ENCODE measurements around the gene SFT2D3. TPM values are rescaled to one million over a fixed set of nuclear protein-coding genes. Genes with fewer than 3 reads are reported as not detected.

SFT2D3 gene
- total and polyA plus RNA-seq, 9 of the 15 experiments (the other 6 are each of a cell fraction or from before 2014, with no cell fraction given): 7.5 to 9.9 (median 8.9) TPM; not detected in 2

GRCh38 chr2:127697482-127698180 is 3.7 kb upstream of the SFT2D3 start:
- Histone ChIP-seq H3K9ac (ENCODE audit: insufficient read depth in 1 of 2, low read depth in 2 of 2, low read length in 2 of 2) (0 out of 4 replicates have a peak overlapping the region, but pooled peaks of 1 of the 2 experiments have one; percentile 42), H3K9me1 (ENCODE audit: control insufficient read depth, insufficient read depth, low read length) (no peaks in the 10 kb centered on the region), H3K9me3 (replicated peaks; ENCODE audit: control insufficient read depth, insufficient read depth, low read depth, low read length) (no peaks in the 10 kb centered on the region), H3K36me3 (ENCODE audit: control insufficient read depth, insufficient read depth, low read length) (peaks cover under 1% of the 10 kb centered on the region; the same call in 1 of the 3 replicates), H3K27me3 (ENCODE audit: control insufficient read depth in 2 of 2, insufficient read depth in 2 of 2, low read length in 2 of 2) (no peaks in the 10 kb centered on the region), H3K27ac (ENCODE audit: extremely low read depth, low read depth, low read length) (no peak overlapping the region), H3K4me3 (no peak overlapping the region), H3K4me1 (replicated peaks in 1 of 2; ENCODE audit: control insufficient read depth in 2 of 2, insufficient read depth in 2 of 2, low read length in 2 of 2) (peaks cover 10 to 24% of the 10 kb centered on the region in 2 experiments), H3K79me2 (ENCODE audit: control insufficient read depth, insufficient read depth, low read length) (peaks cover 13% of the 10 kb centered on the region), H2AFZ (ENCODE audit: low read depth, low read length) (no peak overlapping the region), H3K4me2 (ENCODE audit: insufficient read depth, low read length) (no peak overlapping the region), H4K20me1 (replicated peaks; ENCODE audit: control insufficient read depth, insufficient read depth, low read length) (no peaks in the 10 kb centered on the region)
- ChIA-PET POLR2A (no interaction called here), CTCF (ENCODE audit: low intra/inter-chr PET ratio) (no interaction called here)
- WGBS (ENCODE audit: insufficient coverage, low coverage, missing lambda C conversion rate): 67% methylated on average over 21 of the region's 21 CpGs
- FAIRE-seq (no peak), ATAC-seq (no peak), DNase-seq (ENCODE audit: extremely low read depth in 1 of 4, low spot score in 3 of 4) (no peak)
- in situ Hi-C loops (cut with MboI): no loop called here
- TF ChIP-seq ZNF121 (CRISPR knock-in tag; conservative IDR thresholded peaks at IDR 0.05): peak; percentile 42; the same call in 1 of the 2 replicates
- TF ChIP-seq RFX1 (IDR thresholded peaks at IDR 0.05): no peak
- peak; percentile 19; the same call in 1 of the 2 replicates for TF ChIP-seq EGR1 (conservative IDR thresholded peaks at IDR 0.05)
- BruUV-seq (replicated peaks): no TSS peak
- intact Hi-C loops (cut with micrococcal nuclease): no loop called here

- no peak for TF ChIP-seq ZFPM2 (CRISPR knock-in tag; IDR thresholded peaks at IDR 0.05)
- Histone ChIP-seq H3K36me3 (ENCODE audit: control insufficient read depth, insufficient read depth, low read length) (peaks cover 12% of the 10 kb centered on the region; the same call in 2 of the 3 replicates), H3K4me1 (replicated peaks in 1 of 2; ENCODE audit: control insufficient read depth in 2 of 2, insufficient read depth in 2 of 2, low read length in 2 of 2) (peaks cover 18 to 29% of the 10 kb centered on the region in 2 experiments), H3K4me3 (no peak overlapping the region), H4K20me1 (replicated peaks; ENCODE audit: control insufficient read depth, insufficient read depth, low read length) (no peaks in the 10 kb centered on the region; the same call in 1 of the 2 replicates), H3K27ac (ENCODE audit: extremely low read depth, low read depth, low read length) (no peak overlapping the region), H3K4me2 (ENCODE audit: insufficient read depth, low read length) (no peak overlapping the region), H2AFZ (ENCODE audit: low read depth, low read length) (no peak overlapping the region), H3K27me3 (ENCODE audit: control insufficient read depth in 2 of 2, insufficient read depth in 2 of 2, low read length in 2 of 2) (no peaks in the 10 kb centered on the region), H3K9me3 (replicated peaks; ENCODE audit: control insufficient read depth, insufficient read depth, low read depth, low read length) (no peaks in the 10 kb centered on the region), H3K9ac (ENCODE audit: insufficient read depth in 1 of 2, low read depth in 2 of 2, low read length in 2 of 2) (0 out of 4 replicates have a peak overlapping the region, but pooled peaks of 1 of the 2 experiments have one; percentile 32), H3K9me1 (ENCODE audit: control insufficient read depth, insufficient read depth, low read length) (no peaks in the 10 kb centered on the region), H3K79me2 (ENCODE audit: control insufficient read depth, insufficient read depth, low read length) (peaks cover 24% of the 10 kb centered on the region)
- in situ Hi-C loops (cut with MboI) (no loop called here), intact Hi-C loops (cut with micrococcal nuclease) (no loop called here)
- BruUV-seq (replicated peaks): no TSS peak
- DNase-seq (ENCODE audit: extremely low read depth in 1 of 4, low spot score in 3 of 4): no peak
- FAIRE-seq: no peak
- POLR2A ChIA-PET: interaction anchor here (0.6 to 0.7 kb wide), 2 partner anchors 55 to 173 kb away, joined by 3 read pairs; no protein-coding TSS in a partner anchor
- ATAC-seq: no peak
- CTCF ChIA-PET (ENCODE audit: low intra/inter-chr PET ratio): no interaction called here
- WGBS (ENCODE audit: insufficient coverage, low coverage, missing lambda C conversion rate): 81% methylated on average over 27 of the region's 27 CpGs
Observed at GRCh38 chr2:127698553-127699355, 2.5 kb upstream of the SFT2D3 start.

Measured in K562 (cell line).